ENCODE data around the gene TAGLN3.

- TF ChIP-seq CTCF (IDR thresholded peaks at IDR 0.05) (no peak), TCF7L2 (IDR thresholded peaks at IDR 0.05; ENCODE audit: low read depth, low read length) (no peak), REST (IDR thresholded peaks at IDR 0.05; ENCODE audit: insufficient read depth in 1 of 2, low read depth in 2 of 2, low read length in 1 of 2) (no peak), POLR2AphosphoS5 (IDR thresholded peaks at IDR 0.05; ENCODE audit: low read depth, low read length) (no peak), SIN3A (IDR thresholded peaks at IDR 0.05; ENCODE audit: borderline replicate concordance, insufficient read depth, low read depth, low read length) (no peak)
Observed at GRCh38 chr3:111949712-111950111, 49.0 kb upstream of the TAGLN3 start.
